OCI-M2 (cell line): ENCODE measurements around the gene TPSAB1.

Experiments used
- DNase-seq: peaks from one replicate; lab custom pipeline; 2025; ENCODE audit not compliant: unreplicated experiment; lab: John Stamatoyannopoulos, UW

TPSAB1 gene

DNA sequence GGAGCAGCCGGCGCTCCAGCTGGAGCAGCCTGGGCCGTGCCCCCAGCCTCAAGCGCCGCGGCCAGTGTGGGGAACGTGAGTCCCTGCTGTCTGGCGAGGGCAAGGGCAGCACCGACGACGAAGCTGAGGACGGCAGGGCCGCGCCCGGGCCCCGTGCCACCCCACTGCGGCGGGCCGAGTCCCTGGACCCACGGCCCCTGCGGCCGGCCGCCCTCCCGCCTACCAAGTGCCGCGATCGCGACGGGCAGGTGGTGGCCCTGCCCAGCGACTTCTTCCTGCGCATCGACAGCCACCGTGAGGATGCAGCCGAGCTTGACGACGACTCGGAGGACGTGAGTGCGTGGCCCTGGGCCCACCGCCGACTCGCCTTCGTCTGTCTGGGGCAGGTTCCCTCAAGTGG, 31.4 kb upstream of the TPSAB1 start:
- DNase-seq, result no peak

GRCh38 chr16:1210461-1210860, 30.0 kb upstream of the TPSAB1 start:
- DNase-seq, result no peak

DNA sequence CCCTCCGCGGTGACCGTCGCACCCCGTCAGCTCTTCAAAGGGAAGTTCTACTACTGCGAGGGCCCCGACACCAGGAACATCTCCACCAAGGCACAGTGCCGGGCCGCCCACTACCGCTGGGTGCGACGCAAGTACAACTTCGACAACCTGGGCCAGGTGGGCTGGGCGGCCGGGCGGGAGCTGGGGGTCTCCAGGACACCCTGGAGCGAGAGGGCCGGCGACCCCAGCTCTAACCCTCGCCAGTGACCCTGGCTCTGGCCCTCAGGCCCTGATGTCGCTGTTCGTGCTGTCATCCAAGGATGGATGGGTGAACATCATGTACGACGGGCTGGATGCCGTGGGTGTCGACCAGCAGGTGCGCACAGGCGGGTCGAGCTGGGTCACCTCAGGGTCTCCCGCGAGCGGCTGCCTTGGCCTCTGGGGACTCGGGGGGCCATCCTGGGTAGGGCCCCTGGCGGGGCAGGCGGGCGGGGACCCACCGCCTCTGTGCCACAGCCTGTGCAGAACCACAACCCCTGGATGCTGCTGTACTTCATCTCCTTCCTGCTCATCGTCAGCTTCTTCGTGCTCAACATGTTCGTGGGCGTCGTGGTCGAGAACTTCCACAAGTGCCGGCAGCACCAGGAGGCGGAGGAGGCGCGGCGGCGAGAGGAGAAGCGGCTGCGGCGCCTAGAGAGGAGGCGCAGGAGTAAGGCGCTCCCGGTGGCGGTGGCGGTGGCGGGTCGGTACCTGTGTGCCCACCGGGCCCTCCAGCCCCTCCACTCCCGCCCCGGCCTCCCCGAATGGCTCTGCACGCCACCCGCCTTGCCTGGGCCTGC, 28.8 kb upstream of the TPSAB1 start:
- DNase-seq, result no peak

- DNase-seq, result no peak
Measured at GRCh38 chr16:1212616-1213194, 27.8 kb upstream of the TPSAB1 start.

DNA sequence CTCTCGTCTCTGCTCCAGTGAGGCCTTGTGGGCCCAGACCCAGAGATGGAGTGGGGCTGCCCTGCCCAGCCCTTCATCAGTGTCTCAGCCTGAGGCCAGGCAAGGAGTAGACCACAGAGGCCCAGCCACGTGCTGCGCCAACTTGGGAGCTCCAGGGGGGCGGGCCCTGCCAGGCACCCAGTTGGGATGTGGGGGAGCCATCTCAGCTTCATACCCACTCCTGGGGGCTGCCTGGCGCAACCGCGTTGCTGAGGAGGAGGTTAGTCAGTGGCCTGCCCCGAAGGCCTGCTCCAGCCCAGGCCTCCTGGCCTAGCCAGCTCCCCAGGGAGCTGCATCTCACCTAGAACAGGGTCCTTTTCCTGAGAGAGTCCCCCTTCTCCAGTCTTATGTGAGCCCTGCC, 27.3 kb upstream of the TPSAB1 start:
- no peak for DNase-seq

DNA sequence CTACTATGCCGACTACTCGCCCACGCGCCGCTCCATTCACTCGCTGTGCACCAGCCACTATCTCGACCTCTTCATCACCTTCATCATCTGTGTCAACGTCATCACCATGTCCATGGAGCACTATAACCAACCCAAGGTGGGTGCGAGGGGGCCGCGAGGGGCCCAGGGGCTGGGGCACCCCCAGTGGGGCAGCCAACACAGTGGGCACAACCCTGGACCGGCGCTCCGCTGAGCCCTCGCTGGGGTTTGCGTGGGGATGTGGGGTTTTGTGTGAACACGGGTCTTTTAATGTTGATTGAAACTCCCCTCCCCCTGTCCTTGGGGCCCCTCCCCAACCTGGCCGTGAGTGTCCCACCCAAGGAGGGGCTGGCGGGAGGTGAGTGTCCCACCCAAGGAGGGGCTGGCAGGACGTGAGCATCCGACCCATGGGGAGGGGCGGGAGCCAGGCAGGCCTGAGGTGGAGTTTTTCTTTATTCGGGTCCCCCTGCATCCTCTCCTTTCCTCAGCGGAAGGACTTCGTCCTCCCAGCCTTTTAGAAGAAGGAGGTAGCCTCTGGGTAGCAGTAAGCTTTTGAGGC, 26.6 kb upstream of the TPSAB1 start:
- no peak for DNase-seq

DNA sequence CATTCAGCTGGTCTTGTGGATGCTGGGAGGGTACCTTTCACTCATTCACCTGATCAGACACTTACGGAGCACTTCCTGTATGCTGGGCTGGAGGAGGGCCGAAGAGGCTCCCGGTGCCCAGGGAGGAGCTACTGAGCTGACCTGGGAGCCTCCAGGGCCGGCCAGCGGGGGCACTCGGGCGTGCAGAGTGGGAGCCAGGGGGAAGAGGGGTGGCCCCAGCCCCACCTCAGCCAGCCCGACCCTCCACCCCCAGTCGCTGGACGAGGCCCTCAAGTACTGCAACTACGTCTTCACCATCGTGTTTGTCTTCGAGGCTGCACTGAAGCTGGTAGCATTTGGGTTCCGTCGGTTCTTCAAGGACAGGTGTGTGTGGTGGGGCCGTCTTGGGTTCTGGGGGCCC, 25.8 kb upstream of the TPSAB1 start:
- DNase-seq, result no peak

DNA sequence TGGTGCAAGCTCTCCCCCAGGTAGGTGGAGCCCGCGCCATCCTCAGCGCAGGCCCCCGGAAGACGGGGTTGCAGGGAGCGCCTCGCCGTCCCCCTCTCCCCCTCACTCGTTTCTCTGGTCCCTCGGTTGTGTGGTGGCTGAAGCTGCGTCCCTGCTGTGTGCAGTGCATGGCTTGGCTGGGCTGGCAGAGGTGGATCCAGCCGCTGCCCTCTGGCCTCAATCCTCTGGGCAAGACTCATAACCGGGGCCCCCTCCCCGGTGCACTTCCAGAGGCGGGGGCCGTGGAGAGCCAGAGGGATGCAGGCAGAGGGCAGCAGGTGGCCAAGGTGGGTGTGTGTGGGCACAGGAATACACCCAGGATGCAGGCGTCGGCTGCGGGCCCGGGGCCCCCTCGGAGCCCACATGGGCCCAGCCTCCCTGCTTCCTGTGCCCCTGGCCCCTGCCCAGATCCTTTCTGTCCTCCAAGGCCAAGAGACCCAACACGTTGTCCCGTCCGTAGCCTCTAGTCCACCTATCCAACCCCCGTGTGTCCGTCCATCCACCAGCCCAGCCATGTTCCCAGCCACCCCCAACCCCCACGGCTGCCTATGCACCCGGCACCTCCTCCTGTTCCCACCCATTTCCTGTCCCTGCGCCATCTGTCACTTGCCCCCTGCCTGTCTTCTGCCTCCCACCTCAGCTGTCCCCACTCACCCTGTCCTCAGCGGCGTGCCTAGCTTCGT, 24.8 kb upstream of the TPSAB1 start:
- DNase-seq, result no peak

GRCh38 chr16:1216296-1216619, 24.2 kb upstream of the TPSAB1 start:
- DNase-seq, result no peak

- DNase-seq, result no peak
Measured at GRCh38 chr16:1216681-1217400, 23.7 kb upstream of the TPSAB1 start.

DNA sequence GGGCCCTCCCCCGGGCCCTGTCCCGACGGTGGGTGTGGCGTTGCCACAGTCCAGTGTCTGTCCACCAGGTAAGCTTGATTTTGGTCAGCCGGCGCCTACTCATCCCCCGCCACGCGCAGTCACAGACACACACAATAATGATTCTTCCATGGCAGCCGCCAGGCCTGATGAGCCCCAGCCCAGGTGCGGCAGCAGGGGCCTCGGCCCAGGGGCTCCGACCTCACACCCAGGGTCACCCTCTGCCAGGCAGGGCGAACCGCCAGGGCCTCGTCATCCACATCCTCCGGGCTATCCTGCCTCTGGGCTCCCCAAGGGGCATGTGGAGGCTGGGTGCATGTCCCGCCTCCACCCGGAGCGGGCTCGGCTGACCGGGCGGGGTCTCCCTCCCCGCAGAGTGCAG, 23.0 kb upstream of the TPSAB1 start:
- no peak for DNase-seq

DNA sequence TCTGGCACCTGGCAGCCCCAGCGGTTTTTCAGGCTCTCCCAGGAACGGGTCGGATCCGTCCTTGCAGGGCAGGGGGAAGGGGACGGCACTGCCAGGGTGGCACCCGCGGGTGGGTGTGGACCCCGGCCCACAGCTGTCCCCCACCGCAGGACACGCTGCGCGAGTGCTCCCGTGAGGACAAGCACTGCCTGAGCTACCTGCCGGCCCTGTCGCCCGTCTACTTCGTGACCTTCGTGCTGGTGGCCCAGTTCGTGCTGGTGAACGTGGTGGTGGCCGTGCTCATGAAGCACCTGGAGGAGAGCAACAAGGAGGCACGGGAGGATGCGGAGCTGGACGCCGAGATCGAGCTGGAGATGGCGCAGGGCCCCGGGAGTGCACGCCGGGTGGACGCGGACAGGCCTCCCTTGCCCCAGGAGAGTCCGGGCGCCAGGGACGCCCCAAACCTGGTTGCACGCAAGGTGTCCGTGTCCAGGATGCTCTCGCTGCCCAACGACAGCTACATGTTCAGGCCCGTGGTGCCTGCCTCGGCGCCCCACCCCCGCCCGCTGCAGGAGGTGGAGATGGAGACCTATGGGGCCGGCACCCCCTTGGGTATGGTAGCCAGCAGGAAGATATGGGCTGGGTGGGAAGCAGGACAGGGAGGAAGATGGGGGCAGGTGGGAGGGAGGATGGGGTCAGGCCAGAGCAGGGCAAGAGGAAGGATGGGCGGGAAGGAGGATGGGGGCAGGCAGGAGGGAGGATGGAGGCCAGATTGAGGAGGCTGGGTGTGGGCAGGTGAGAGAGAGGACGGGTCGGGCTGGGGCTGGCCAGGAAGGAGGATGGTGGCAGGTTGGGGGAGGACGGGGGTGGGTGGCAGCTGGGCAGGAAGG, 22.2 kb upstream of the TPSAB1 start:
- DNase-seq, result no peak

- no peak for DNase-seq
Measured at GRCh38 chr16:1218930-1219611, 21.4 kb upstream of the TPSAB1 start.

GRCh38 chr16:1220098-1220728, 20.3 kb upstream of the TPSAB1 start:
- DNase-seq, result no peak

DNA sequence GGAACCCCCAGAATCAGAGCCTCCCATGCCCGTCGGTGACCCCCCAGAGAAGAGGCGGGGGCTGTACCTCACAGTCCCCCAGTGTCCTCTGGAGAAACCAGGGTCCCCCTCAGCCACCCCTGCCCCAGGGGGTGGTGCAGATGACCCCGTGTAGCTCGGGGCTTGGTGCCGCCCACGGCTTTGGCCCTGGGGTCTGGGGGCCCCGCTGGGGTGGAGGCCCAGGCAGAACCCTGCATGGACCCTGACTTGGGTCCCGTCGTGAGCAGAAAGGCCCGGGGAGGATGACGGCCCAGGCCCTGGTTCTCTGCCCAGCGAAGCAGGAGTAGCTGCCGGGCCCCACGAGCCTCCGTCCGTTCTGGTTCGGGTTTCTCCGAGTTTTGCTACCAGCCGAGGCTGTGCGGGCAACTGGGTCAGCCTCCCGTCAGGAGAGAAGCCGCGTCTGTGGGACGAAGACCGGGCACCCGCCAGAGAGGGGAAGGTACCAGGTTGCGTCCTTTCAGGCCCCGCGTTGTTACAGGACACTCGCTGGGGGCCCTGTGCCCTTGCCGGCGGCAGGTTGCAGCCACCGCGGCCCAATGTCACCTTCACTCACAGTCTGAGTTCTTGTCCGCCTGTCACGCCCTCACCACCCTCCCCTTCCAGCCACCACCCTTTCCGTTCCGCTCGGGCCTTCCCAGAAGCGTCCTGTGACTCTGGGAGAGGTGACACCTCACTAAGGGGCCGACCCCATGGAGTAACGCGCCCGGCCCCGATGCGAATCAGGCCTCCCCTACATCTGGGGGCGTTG, 19.5 kb upstream of the TPSAB1 start:
- DNase-seq, result no peak

- no peak for DNase-seq
Measured at GRCh38 chr16:1221628-1222552, 18.6 kb upstream of the TPSAB1 start.

- no peak for DNase-seq
Measured at GRCh38 chr16:1222553-1223354, 17.8 kb upstream of the TPSAB1 start.
